ENCODE data around the gene PRR33.

Gene PRR33

DNA sequence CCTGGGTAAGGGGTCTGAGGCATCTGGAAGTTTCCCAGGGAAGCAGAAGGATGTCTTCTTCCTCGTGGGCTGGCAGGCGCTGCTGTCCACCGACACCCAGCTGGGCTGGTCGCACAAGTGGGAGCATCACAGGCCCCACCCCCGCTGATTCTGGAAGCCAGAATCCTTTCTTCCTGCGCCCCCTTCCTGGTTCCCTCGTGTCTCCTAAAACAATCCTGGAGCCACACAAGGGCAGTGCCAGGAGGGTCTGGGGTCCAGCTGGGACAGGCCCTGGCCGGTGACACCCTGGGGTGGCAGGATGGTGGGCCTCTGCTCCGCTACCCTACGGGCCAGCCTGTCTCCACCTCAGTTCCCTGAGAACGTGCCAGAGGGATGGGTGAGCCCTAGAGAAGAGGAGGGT lies 34.6 kb downstream of the PRR33 start:
- Histone ChIP-seq H3K36me3 (no peaks in the 10 kb centered on the region), H3K9me3 (no peaks in the 10 kb centered on the region), H3K27me3 (peaks cover 8% of the 10 kb centered on the region; the same call in 1 of the 2 replicates), H3K9ac (no peak overlapping the region), H3K27ac (no peak overlapping the region), H4K20me1 (peaks cover 36% of the 10 kb centered on the region), H3K4me3 (no peak overlapping the region), H3K4me1 (peaks cover 54% of the 10 kb centered on the region), H3K4me2 (peak overlapping the region; percentile 89)
- no peak for TF ChIP-seq Cebpa-rat (IDR thresholded peaks at IDR 0.05)

DNA sequence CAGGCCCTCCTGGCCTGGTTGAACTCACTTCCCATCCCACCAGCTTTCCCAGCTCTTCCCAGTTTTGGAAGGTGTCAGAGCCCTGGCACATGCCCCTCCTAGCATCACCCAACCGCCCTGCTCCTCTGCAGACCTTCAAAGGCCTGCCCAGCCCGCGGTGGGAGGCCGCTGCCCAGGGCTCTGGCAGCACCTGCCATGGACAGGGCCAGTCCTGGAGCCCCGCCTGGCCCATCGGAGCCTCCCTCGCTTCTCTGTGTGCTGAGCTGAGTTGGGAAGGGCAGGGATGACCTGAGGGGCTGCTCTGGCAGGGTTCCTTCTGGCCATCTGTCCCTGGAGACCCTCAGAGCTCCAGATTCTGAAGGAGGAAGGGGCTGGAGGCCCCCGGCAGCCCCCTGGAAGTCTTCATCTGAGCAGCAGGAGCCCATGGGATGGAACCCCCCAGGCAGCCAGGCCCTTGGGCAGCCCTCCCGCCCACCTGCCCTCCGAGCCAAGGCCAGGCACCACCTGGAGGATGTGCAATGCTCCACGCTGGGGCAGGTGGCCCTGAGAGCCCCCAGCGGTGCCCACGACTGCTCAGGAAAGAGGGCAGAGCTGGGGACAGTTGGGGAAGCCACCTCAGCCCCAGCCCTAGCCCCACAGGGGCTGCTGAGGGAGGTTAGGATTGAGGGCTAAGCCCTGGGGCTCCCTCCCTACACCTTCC lies 35.2 kb downstream of the PRR33 start:
- H4K20me1 ChIP-seq, result peaks cover 42% of the 10 kb centered on the region
- peaks cover 5% of the 10 kb centered on the region; the same call in 1 of the 2 replicates for H3K27me3 ChIP-seq
- peak overlapping the region; percentile 89 for H3K4me2 ChIP-seq

DNA sequence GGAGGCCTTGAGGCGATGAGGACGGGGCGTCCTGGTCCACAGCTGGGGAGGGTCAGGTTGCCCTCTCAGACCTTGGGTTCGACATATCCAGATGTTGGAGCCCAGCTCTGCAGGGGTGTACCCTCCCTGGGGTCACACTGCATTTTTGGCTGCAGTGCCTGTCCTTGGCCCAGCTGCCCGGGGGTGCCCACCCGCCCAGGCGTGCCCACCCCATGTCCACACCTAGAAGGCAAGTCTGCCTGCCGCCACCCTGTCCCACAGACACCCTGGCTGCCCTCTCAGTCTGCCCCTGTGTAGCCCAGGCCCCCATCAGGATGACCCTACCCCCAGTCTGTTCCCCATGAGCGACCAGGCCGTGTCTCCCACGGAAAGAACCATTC lies 35.8 kb downstream of the PRR33 start:
- Histone ChIP-seq H3K27ac (no peak overlapping the region), H3K9me3 (no peaks in the 10 kb centered on the region), H3K9ac (no peak overlapping the region), H3K4me1 (peaks cover 66% of the 10 kb centered on the region), H4K20me1 (peaks cover 47% of the 10 kb centered on the region), H3K4me3 (no peak overlapping the region), H3K4me2 (peak overlapping the region; percentile 89), H3K36me3 (no peaks in the 10 kb centered on the region), H3K27me3 (peaks cover 5% of the 10 kb centered on the region; the same call in 1 of the 2 replicates)
- no peak for TF ChIP-seq Cebpa-rat (IDR thresholded peaks at IDR 0.05)

More for the DNA sequence above, 35.2 kb downstream of the PRR33 start:
- H3K9me3 ChIP-seq, result no peaks in the 10 kb centered on the region
- H3K27ac ChIP-seq, result no peak overlapping the region
- no peak overlapping the region for H3K4me3 ChIP-seq
- no peak for TF ChIP-seq Cebpa-rat (IDR thresholded peaks at IDR 0.05)
- no peaks in the 10 kb centered on the region for H3K36me3 ChIP-seq
- no peak overlapping the region for H3K9ac ChIP-seq
- peaks cover 60% of the 10 kb centered on the region for H3K4me1 ChIP-seq

DNA sequence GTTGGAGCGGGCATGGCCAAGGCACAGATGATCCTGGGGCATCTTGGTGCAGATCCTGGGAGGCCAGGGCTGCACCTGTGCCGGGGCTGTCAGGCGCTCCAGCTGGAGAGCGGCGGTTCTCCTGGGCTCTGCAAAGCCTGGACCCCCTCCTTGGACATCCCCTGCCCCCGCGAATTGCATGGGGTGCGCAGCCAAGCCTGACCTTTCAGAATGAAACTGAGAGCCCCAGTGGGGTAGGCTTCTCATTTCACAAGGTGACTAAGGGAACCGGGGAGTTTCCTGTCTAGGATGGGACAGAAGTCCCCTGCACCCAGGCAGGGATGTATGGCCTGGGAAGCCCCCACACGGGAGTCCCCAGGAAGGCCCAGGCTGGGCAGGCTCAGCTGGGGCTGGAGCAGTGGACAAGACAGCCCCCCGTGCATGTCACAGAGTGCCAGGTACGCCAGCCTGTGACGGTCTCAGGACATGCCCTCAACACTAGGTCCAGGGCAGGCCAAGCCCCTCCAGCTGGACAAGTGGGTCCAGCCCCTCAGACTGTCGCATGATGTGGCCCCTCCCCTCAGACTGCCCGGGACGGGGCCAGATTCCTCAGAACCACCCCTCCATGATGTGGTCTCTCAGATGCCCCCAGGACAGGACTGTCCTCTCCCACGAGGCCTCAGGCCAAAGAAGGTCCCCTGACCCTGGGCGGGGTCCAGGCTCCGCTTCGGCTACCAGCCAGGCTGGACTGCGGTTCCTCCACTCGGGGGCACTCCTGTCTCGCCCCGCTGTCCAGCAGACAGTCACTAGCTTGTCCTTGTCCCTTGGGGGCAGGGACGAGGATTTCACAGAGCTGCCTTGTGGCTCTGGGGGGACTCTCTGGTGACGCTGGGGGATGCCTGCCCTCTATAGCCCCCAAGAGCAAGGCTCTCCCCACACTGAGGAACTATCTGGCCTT lies 36.5 kb downstream of the PRR33 start:
- no peak overlapping the region for H3K4me3 ChIP-seq
- no peak for TF ChIP-seq Cebpa-rat (IDR thresholded peaks at IDR 0.05)
- H3K9me3 ChIP-seq, result no peaks in the 10 kb centered on the region
- H4K20me1 ChIP-seq, result peaks cover 47% of the 10 kb centered on the region
- peaks cover 73% of the 10 kb centered on the region for H3K4me1 ChIP-seq
- no peaks in the 10 kb centered on the region for H3K36me3 ChIP-seq
- no peak overlapping the region for H3K9ac ChIP-seq
- peak overlapping the region; percentile 89 for H3K4me2 ChIP-seq
- no peak overlapping the region for H3K27ac ChIP-seq
- H3K27me3 ChIP-seq, result peaks cover 5% of the 10 kb centered on the region; the same call in 1 of the 2 replicates

DNA sequence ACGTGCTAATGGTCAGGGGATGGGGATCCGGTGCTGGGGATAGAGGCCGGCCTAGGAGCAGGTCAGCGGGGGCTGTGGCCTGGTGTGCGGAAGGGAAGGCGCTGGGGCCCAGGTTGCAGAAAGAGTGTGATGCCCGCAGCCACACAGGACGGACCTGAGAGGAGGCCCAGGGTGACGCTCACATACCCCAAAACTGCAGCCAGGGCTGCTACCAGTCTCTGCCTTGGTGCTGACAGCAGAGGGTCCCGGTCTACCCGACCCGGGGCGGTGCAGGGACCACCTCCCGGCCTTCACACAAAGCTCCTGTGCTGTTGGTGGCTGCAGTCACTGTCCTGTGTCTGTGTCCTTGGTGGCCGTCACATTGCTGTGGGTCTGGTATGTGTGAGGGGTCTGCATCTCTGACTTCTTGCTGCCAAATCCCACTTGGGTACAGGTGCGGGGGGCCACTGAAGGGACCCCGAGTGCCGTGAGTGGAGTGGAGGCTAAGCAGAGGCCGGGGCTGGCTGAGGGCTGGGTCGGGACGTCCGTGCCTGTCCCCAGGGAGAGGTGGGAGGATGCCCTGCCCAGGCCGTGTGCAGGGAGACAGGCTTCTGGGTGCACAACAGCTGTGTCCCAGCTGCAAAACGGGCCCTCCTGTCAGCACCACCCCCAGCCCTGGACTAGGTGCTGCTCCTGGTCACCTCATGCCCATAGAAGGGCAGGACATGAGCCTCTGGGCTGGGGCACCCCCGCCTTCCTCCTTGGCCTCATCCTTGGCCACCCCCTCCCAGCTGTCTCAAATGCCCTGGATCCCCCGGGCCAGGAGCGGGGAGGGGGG lies 37.4 kb downstream of the PRR33 start:
- no peak overlapping the region for H3K9ac ChIP-seq
- H3K4me1 ChIP-seq, result peaks cover 81% of the 10 kb centered on the region
- TF ChIP-seq Cebpa-rat (IDR thresholded peaks at IDR 0.05), result no peak
- H3K27ac ChIP-seq, result no peak overlapping the region
- H4K20me1 ChIP-seq, result peaks cover 47% of the 10 kb centered on the region
- no peaks in the 10 kb centered on the region for H3K9me3 ChIP-seq
- H3K4me3 ChIP-seq, result peak overlapping the region; percentile 28; the same call in 1 of the 2 replicates
- peaks cover 5% of the 10 kb centered on the region; the same call in 1 of the 2 replicates for H3K27me3 ChIP-seq
- no peaks in the 10 kb centered on the region for H3K36me3 ChIP-seq
- peak overlapping the region; percentile 89 for H3K4me2 ChIP-seq

DNA sequence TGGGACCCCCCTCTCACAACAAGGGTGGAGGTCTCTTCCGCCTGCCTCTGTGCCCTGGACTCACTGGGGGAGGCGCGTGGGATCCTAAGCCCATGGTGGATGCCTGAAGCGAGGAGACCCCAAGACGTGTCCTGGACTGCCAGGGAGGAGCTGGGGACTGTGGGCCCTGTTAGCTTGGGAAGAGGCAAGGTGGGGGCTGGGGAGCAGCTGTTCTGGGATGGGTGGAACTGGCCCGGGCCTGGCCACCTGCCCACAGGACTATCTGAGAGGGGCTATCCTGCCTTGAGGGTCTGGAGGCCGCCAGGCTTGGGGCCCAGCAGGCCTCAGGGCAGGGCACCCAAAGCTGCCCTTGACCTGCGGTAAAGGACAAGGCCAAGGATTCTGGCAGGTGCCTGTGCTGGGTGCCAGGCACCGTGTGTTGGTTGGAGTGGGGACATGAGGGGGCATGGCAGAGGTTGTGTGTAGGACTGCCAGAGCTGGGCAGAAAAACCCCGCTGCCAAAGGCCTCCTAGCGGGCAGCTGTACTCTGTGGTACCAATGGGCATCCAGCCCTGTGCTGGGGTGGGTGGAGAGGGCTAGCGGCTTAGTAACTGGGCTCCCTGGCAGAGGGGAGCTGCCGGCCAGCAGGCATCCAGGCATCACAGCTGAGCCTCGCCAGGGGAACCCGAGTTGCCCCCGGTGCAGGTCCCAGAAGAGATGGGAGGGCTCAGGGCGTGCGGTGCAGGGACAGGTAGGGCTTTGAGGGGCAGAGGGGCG lies 38.1 kb downstream of the PRR33 start:
- Histone ChIP-seq H3K27me3 (peaks cover 5% of the 10 kb centered on the region; the same call in 1 of the 2 replicates), H3K36me3 (no peaks in the 10 kb centered on the region), H3K9ac (peak overlapping the region; percentile 10; the same call in 1 of the 2 replicates), H3K27ac (peak overlapping the region; percentile 55; the same call in 1 of the 2 replicates), H3K4me1 (peaks cover 89% of the 10 kb centered on the region), H3K4me3 (peak overlapping the region; percentile 28; the same call in 1 of the 2 replicates), H4K20me1 (peaks cover 39% of the 10 kb centered on the region), H3K4me2 (peak overlapping the region; percentile 89), H3K9me3 (no peaks in the 10 kb centered on the region)
- TF ChIP-seq Cebpa-rat (IDR thresholded peaks at IDR 0.05), result no peak

DNA sequence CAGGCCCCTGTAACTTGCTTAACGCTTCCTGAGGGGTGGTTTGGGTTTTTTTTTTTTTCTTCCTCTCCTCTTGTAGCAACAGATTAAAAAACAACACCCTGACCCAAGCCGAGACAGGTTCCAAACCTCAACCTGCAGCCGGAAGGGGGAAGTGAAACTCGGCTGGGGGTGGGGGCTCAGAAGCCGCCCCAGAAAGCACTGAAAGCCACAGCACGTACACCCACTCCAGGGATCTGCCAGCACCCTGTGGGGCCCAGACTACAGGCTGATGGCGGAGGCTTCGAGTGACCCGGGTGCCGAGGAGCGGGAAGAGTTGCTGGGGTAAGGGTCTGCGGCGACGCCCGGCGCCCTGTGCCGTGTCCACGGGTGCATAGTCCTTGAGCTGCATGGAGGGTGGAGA lies 38.8 kb downstream of the PRR33 start, which contains the start of gene LSP1:
LSP1 (plus strand) TSS at position 208 of the 400 bp plus-strand sequence; CDS start at position 269, 61 bp downstream.
- H3K9me3 ChIP-seq, result no peaks in the 10 kb centered on the region
- H4K20me1 ChIP-seq, result peaks cover 39% of the 10 kb centered on the region
- peaks cover 95% of the 10 kb centered on the region for H3K4me1 ChIP-seq
- H3K4me2 ChIP-seq, result peak within 1 kb of the TSS; percentile 89
- no peaks in the 10 kb centered on the region for H3K36me3 ChIP-seq
- H3K4me3 ChIP-seq, result peak within 1 kb of the TSS; percentile 28; the same call in 1 of the 2 replicates
- H3K27ac ChIP-seq, result peak within 1 kb of the TSS; percentile 55; the same call in 1 of the 2 replicates
- peaks cover 5% of the 10 kb centered on the region; the same call in 1 of the 2 replicates for H3K27me3 ChIP-seq
- TF ChIP-seq Cebpa-rat (IDR thresholded peaks at IDR 0.05), result no peak
- H3K9ac ChIP-seq, result peak within 1 kb of the TSS; percentile 10; the same call in 1 of the 2 replicates

DNA sequence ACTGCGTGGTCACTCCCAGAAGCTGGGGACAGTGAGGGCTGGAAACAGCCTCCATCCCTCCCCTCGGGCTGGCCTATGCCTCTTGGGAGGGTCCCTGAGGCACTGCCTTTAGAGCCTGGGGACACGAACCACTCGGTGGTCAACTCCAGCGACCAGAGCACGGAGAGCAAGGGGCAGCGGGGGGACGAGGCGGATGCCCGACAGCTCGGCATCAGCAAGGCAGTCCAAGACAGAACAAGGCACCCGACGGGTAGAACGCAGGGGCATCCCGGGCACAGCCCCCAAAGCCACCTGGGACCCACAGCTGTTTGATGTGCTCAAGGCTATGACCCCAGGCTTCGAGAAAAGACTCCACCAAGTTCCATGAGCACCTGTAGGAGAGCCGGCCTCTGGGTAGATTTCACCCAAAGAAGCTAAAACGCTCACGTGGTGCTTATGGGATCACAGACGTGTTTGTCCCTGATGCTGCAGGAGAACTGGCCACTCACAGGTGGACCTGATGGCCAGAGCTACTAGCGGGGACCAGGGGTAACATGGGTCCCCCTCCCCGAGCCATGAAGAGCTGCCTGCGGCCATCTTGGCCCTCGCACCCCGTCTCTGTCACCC lies 39.3 kb downstream of the PRR33 start:
- Histone ChIP-seq H3K4me1 (peaks cover 94% of the 10 kb centered on the region), H3K4me2 (peak overlapping the region; percentile 89), H3K4me3 (peak overlapping the region; percentile 28; the same call in 1 of the 2 replicates), H3K36me3 (no peaks in the 10 kb centered on the region), H3K27me3 (peaks cover 5% of the 10 kb centered on the region; the same call in 1 of the 2 replicates), H4K20me1 (peaks cover 39% of the 10 kb centered on the region), H3K9me3 (no peaks in the 10 kb centered on the region), H3K9ac (no peak overlapping the region), H3K27ac (peak overlapping the region; percentile 22; the same call in 1 of the 2 replicates)
- no peak for TF ChIP-seq Cebpa-rat (IDR thresholded peaks at IDR 0.05)
